ENCODE data around the gene NOTCH2.

DNA sequence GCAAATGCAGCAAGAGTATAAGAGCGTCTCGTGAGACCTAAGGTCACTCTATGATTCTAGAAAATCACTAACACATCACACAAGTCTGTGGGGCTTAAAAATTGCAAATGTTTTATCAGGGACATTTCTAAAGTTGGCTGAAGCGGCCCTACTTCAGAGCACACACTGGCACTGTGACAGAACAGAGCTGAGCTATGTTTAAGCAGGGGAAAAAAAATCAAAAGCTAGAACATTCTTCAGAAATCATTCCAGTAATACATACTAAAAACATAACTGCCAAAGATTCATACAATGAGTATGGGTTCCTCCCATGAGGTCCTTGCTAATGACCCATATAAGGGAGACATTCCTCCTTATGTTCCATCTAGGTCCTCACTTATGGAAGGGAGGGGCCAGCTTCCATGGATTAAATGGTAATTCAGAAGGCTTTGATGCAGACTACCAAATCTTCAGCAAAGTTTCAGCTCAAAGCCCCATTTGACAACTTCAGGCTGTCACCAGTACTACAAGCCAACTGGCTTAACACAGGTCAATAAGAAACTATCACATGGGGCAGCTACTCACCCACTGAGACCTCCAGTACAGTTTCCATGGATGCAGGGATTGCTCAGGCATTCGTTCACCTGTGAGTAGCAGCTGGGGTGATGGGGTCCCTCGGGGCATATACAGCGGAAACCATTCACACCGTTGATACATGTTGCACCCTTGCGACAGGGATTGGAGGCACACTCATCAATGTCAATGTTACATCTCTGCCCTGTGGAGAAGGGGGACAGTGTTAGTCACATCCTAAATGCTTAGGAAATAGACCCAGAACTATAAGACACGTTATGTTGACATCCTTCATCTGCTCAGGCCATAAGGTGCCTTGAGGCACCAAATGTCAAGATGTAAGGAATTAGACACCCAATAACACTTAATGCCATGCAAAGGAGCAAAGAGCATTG is 114.7 kb downstream of the NOTCH2 start:
- TF ChIP-seq CTCF (IDR thresholded peaks at IDR 0.05) (peak in 1 of 6 experiments; percentile 11), EP300 (IDR thresholded peaks at IDR 0.05) (no peak)
